Endothelial cell of umbilical vein (primary cell): ENCODE results near the gene SUPT3H. TPM values are rescaled to one million over a fixed set of nuclear protein-coding genes. Genes with fewer than 3 reads are reported as not detected.

Source experiments
- BruUV-seq: library from RNA; stranded (reverse); fragments of 400-500 nt; replicated peaks from 2 replicates; lab custom pipeline; 2021; lab: Mats Ljungman, UMichigan
- CTCF ChIA-PET: fragments of 300-600, 350-600 bp; sonication (Branson Sonifier 250); formaldehyde crosslinking; loops from one replicate; lab custom pipeline; 2021; ENCODE audit warnings: antibody characterized with exemption, inconsistent platforms; lab: Charles Lee
- POLR2A ChIA-PET: fragments of 300-600, 350-600 bp; sonication (Branson Sonifier 250); formaldehyde crosslinking; loops from one replicate; lab custom pipeline; 2021; ENCODE audit warnings: antibody characterized with exemption, inconsistent platforms; lab: Charles Lee
- DNase-seq: peaks from one replicate; pipeline ENCODE4 v3.0.0-alpha.2; 2011; ENCODE audit warnings: low read depth, low spot score
- FAIRE-seq: peaks from 2 replicates; lab custom pipeline; 2011; peaks lifted over from hg19 to GRCh38; lab: Jason Lieb, UNC
- H2AFZ ChIP-seq: 2 replicates; pipeline ENCODE4 v1.6.0; 2012; ENCODE audit warnings: low read depth, low read length, control low read depth, inconsistent platforms
- H3K27ac ChIP-seq: 2 replicates; pipeline ENCODE4 v1.5.1; 2011; ENCODE audit warnings: low read depth, mild to moderate bottlenecking, control low read depth, low read length, moderate library complexity; ENCODE audit not compliant: insufficient read depth
- H3K27me3 ChIP-seq, 2 experiments: 2 replicates each; pipeline versions ENCODE4 v1.6.0 to v1.6.1; 2011; ENCODE audit warnings: low read length in 2 of 2, mixed read lengths in 1 of 2; ENCODE audit not compliant: control insufficient read depth in 2 of 2, insufficient read depth in 2 of 2
- H3K36me3 ChIP-seq, 2 experiments: 2 replicates in 1 of 2; 3 replicates in 1 of 2; pipeline ENCODE4 v1.5.1; 2011; ENCODE audit warnings: low read length in 2 of 2, mild to moderate bottlenecking in 1 of 2, moderate library complexity in 1 of 2; ENCODE audit not compliant: control insufficient read depth in 2 of 2, insufficient read depth in 2 of 2; ENCODE audit errors: extremely low read depth in 1 of 2
- H3K4me1 ChIP-seq: 3 replicates; pipeline ENCODE4 v1.5.1; 2011; ENCODE audit warnings: mild to moderate bottlenecking, low read length; ENCODE audit not compliant: control insufficient read depth, insufficient read depth; ENCODE audit errors: extremely low read depth
- H3K4me2 ChIP-seq: 2 replicates; pipeline ENCODE4 v1.6.1; 2011; ENCODE audit warnings: low read length, control low read depth, mixed read lengths; ENCODE audit not compliant: insufficient read depth
- H3K4me3 ChIP-seq, 3 experiments: fragments of 200-600 bp in 1 of 3; sonication (generic), shearing (Covaris generic) in 1 of 3; replicated peaks in 1 of 3; 2 replicates each; pipeline ENCODE4 v1.5.1; 2011 to 2016; ENCODE audit warnings: control low read depth in 3 of 3, low read length in 3 of 3, mild to moderate bottlenecking in 2 of 3, inconsistent platforms in 1 of 3, low read depth in 1 of 3, moderate library complexity in 1 of 3; ENCODE audit not compliant: insufficient read depth in 1 of 3
- H3K79me2 ChIP-seq: 2 replicates; pipeline ENCODE4 v1.6.0; 2012; ENCODE audit warnings: low read length, inconsistent platforms; ENCODE audit not compliant: control insufficient read depth, insufficient read depth
- H3K9ac ChIP-seq: replicated peaks from 2 replicates; pipeline ENCODE3; 2011; ENCODE audit warnings: low read length, control low read depth; ENCODE audit not compliant: insufficient read depth; ENCODE audit errors: extremely low read depth
- H3K9me1 ChIP-seq: replicated peaks from 3 replicates; pipeline ENCODE4 v1.6.0; 2011; ENCODE audit warnings: mild to moderate bottlenecking, low read length; ENCODE audit not compliant: control insufficient read depth, insufficient read depth; ENCODE audit errors: extremely low read depth
- H3K9me3 ChIP-seq: replicated peaks from 2 replicates; pipeline ENCODE4 v1.5.1; 2012; ENCODE audit warnings: low read length, inconsistent platforms; ENCODE audit not compliant: control insufficient read depth, insufficient read depth
- H4K20me1 ChIP-seq: replicated peaks from 2 replicates; pipeline ENCODE3; 2011; ENCODE audit warnings: mild to moderate bottlenecking, low read length; ENCODE audit not compliant: control insufficient read depth, insufficient read depth; ENCODE audit errors: extremely low read depth
- GATA2 ChIP-seq: IDR thresholded peaks from 2 replicates; pipeline ENCODE4 v1.7.0; 2011; ENCODE audit warnings: low read depth, mild to moderate bottlenecking, moderate library complexity, mixed read lengths, low read length; ENCODE audit not compliant: insufficient read length, insufficient read depth
- JUN ChIP-seq: IDR thresholded peaks from 2 replicates; pipeline ENCODE4 v1.6.1; 2011; ENCODE audit warnings: borderline replicate concordance, low read depth; ENCODE audit not compliant: insufficient read length, insufficient read depth
- MYC ChIP-seq: IDR thresholded peaks from one replicate; pipeline ENCODE4 v1.6.1; 2011; ENCODE audit warnings: mild to moderate bottlenecking, low read depth, low read length
- POLR2A ChIP-seq: IDR thresholded peaks from 2 replicates; pipeline ENCODE4 v1.6.1; 2012; ENCODE audit warnings: low read depth, mild to moderate bottlenecking, control low read depth, low read length
- POLR2AphosphoS5 ChIP-seq: IDR thresholded peaks from 2 replicates; pipeline ENCODE4 v1.6.1; 2012; ENCODE audit warnings: low read depth, mild to moderate bottlenecking, control low read depth, low read length, moderate library complexity; ENCODE audit not compliant: insufficient read depth
- dilution Hi-C: fragments of 300-500 bp; cut with MboI; formaldehyde crosslinking; loops from one replicate; pipeline ENCODE4 v1.15.0; 2019; ENCODE audit warnings: low sequenced_read_pairs; ENCODE audit not compliant: extremely low pct_ligation_motif_present
- intact Hi-C: fragments of 100-400 bp; cut with micrococcal nuclease; formaldehyde crosslinking; loops from one replicate; pipeline ENCODE4 v1.10.0; 2022
- polyA plus RNA-seq, 4 experiments: library from polyadenylated mRNA; depleted of rRNA in 3 of 4; stranded (reverse) in 3 of 4; unstranded in 1 of 4; fragments of >200 nt; gene quantifications; 2 replicates each; pipeline versions ENCODE4 v1.2.1 to v1.2.3, GENCODE V29; 2011 to 2012; ENCODE audit warnings: missing spikeins in 1 of 4
- total RNA-seq: library from RNA; stranded (reverse); gene quantifications from 2 replicates; pipeline ENCODE4 v1.2.3, GENCODE V29; 2021
- TF ChIP-seq, protein P1 (sequence below): IDR thresholded peaks from 2 replicates; pipeline ENCODE4 v1.6.1; 2011; ENCODE audit not compliant: insufficient read depth, insufficient read length

The SUPT3H gene
- total and polyA plus RNA-seq, 2 donors (not counting 3 experiments of a cell fraction or from before 2014, with no cell fraction given) = 8.3 to 9.8 TPM

DNA sequence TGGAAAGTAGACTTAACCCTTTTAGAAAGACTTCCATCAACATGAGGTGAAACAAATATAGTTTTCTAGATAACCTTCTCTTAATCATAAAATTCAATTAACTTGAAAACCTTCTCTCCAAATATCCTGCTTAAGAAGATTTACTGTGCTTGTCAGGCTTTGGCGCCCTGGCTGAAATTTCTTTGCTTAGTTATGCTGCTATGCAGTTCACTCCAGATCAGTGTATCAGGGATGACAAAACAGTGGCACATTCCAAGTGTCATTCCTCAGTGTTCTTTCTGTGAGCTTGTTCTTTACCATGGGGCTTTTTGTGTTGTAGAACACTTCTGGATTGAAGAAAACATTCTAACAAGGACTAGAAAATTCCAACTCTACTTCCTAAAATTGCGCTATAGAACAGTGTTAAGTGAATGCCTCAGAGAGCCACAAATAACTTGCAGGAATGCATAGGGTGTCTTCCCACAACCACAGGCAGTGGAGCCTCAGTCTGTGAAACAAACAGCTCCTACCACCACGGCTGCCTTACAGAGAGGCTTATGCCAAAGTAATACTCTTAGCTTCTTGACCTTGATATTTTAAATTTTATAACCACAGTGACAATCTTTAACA is 546.6 kb downstream of the SUPT3H start:
- no peak for TF ChIP-seq GATA2
- TF ChIP-seq, protein P1, sequence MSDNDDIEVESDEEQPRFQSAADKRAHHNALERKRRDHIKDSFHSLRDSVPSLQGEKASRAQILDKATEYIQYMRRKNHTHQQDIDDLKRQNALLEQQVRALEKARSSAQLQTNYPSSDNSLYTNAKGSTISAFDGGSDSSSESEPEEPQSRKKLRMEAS = no peak
- TF ChIP-seq POLR2A = no peak
- TF ChIP-seq POLR2AphosphoS5 = no peak
- TF ChIP-seq MYC = no peak
- H3K36me3 ChIP-seq = no peaks in the 10 kb centered on the region
- POLR2A ChIA-PET = no interaction called here
- no peak overlapping the region for H3K27ac ChIP-seq
- H4K20me1 ChIP-seq = no peaks in the 10 kb centered on the region
- no peak for DNase-seq
- no peak overlapping the region for H3K4me3 ChIP-seq
- no peak overlapping the region for H2AFZ ChIP-seq
- H3K9me3 ChIP-seq = no peaks in the 10 kb centered on the region
- no peaks in the 10 kb centered on the region for H3K4me1 ChIP-seq
- no peaks in the 10 kb centered on the region for H3K9me1 ChIP-seq
- no TSS peak for BruUV-seq
- H3K4me2 ChIP-seq = no peak overlapping the region
- dilution Hi-C loops = no loop called here
- H3K79me2 ChIP-seq = no peaks in the 10 kb centered on the region
- no peaks in the 10 kb centered on the region for H3K27me3 ChIP-seq
- FAIRE-seq = no peak
- CTCF ChIA-PET = interaction anchor here (1.0 kb wide), 1 partner anchor 884 kb away, joined by 3 read pairs; no protein-coding TSS in a partner anchor
- no peak overlapping the region for H3K9ac ChIP-seq
- intact Hi-C loops = no loop called here

DNA sequence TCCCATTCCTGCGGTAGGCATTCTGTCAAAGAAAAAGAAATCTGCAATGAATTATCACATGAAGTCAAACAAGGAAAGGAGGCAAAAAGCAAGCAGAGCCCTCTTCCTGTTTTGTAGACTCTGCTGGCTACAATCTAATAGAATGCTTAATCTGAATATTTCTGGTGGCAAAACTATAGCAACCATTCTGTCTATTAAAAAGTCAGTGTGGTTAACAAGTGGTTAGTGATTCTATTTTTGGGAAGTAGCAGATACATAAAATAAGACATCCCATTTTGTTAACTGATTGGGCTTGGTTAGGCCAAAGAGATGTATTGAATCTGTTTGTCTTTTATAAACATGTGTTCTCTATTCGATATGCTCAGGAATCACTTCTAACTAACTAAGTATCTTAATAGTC is 547.9 kb downstream of the SUPT3H start:
- Histone ChIP-seq H3K9me1 (no peaks in the 10 kb centered on the region), H3K79me2 (no peaks in the 10 kb centered on the region), H3K27me3 (no peaks in the 10 kb centered on the region), H3K27ac (no peak overlapping the region), H3K4me2 (no peak overlapping the region), H3K4me3 (no peak overlapping the region), H4K20me1 (no peaks in the 10 kb centered on the region), H3K4me1 (no peaks in the 10 kb centered on the region), H3K9me3 (no peaks in the 10 kb centered on the region), H3K9ac (no peak overlapping the region), H3K36me3 (no peaks in the 10 kb centered on the region), H2AFZ (no peak overlapping the region)
- POLR2A ChIA-PET = no interaction called here
- no peak for FAIRE-seq
- no TSS peak for BruUV-seq
- intact Hi-C loops = no loop called here
- no peak for DNase-seq
- CTCF ChIA-PET = no interaction called here
- TF ChIP-seq, protein P1 = no peak
- TF ChIP-seq POLR2AphosphoS5 (no peak), JUN (no peak)
- dilution Hi-C loops = no loop called here
